HS-5 (cell line): ENCODE results near the gene LONRF2.

Experiments used
- DNase-seq: peaks from one replicate; pipeline ENCODE4 v3.0.0-alpha.2; 2012; ENCODE audit warnings: low read depth

Gene LONRF2

DNA sequence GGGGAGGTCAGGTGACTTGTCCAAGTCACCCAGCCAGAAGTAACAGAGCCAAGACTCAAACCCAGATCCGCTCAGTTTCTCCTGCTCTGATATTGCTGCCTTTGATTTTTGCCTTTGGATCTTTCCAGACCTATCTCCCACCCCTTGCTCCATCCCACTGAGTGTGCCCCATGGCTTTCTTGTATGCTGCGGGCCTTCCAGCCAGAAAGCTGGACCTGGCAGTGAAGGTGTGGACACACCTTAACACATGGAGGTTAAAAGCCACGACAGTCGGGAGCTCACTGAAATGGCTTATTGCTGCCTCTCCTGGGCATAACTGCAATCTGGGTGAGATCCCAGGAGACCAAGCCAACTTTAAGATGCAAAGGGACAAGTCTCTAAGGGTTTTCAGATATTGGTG, 86.7 kb downstream of the LONRF2 start:
- no peak for DNase-seq

DNA sequence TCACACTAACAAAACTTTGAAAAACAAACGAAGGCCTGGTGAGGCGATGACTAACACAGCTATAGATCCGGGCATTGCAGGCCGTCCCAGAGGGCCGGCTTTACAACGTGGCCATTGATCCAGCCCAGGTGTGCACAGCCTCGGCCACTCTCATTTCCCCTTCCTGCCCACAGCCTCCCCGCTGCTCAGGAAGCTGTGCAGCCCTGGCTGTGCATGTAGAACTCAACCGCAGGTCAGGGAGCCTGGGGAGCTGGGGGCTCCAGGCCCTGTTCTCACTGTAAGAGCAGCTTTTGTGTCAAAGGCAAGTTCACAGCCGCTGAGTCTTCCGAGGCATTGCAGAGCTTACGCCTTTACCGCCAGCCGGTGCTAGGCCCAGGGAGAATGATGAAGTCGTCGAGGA, 87.2 kb downstream of the LONRF2 start:
- DNase-seq, result no peak

DNA sequence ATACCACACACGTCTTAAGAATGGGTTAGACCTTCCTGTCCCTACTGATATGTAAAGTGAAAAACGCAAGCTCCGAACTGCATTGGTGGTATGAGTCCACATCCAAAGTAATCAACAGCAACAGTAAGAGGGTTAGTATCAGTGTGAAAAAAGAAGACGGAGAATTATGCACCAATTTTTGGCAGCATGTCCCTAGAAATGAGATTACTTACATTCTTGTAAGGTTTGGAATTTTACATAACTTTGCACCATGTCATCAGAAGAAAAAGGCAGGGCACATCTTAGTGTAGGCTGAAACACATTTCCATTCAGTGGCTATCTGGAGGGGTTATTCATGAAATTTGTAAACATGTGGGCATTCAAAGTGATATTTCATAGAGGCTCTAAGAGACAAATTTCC, 88.2 kb downstream of the LONRF2 start:
- DNase-seq, result peak; percentile 33

DNA sequence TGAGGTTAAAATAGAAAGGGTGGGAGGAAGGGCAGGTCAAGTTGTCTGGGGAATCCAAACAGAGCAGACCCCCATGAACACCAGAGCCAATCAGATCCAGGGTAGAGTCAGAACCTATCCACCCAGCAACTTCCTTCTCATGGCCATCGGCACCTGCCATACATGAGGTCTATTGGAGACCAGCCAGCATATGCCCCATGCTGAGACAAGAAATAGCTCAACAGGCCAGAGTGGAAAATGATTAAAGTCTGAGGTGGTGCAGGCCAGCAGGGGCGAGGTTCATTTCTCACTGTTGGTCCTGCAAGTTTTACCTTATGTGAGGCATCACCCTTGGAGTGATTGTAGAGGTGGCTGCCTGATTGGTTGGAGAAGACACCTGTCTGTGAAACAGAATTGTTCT, 89.2 kb downstream of the LONRF2 start:
- no peak for DNase-seq

DNA sequence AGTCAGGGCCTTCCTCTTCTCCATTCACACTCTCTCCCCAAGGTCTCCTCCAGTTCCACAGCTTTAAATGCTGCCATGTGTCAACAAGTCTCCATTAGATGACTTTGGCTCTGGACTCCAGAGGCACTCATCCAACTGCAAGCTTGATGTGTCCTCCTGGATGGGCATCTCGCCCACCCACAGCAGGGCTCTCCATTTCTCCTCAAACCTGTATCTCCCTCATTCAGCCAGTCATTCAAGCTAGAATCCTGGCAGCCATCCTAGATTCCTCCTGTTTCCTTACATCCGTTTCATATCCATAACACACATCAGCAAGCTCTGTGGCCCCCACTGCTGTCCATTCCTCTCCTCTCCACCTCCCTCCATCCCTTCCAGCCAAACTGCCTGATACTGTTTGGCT, 91.5 kb downstream of the LONRF2 start:
- no peak for DNase-seq

DNA sequence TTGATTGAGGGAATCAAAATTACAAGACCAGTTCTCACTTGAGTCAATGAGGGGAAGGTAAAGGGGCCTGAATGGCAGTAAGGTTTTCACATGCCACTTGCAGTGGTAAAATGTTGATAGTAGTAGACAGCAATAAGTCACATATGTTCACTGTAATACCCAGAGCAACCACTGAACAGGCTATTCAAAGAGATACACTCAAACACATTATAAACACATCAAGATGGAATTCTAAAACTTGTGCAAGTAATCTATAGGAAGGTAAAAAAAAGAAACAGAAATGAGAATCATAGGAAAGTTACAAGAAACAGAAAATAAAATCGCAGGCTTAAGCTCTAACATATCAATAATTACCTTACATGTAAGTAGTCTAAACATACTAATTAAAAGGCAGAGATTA, 93.3 kb downstream of the LONRF2 start:
- DNase-seq, result no peak

DNA sequence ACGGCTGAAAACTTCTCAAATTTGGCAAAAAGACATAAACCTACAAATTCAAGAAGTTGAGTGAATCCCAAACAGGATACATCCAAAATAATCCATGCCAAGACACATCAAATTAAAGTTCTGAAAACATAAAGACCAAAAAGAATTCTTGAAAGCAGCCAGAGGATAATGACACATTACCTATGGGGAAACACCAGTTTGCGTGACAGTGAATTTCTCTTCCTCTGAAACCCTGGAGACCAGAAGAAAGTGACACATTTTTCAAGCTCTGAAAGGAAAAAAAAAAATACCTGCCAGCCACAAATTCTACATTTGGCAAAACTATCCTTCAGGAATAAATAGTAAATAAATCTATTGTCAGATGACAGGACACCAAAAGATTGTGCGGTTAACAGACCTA, 93.9 kb downstream of the LONRF2 start:
- no peak for DNase-seq

DNA sequence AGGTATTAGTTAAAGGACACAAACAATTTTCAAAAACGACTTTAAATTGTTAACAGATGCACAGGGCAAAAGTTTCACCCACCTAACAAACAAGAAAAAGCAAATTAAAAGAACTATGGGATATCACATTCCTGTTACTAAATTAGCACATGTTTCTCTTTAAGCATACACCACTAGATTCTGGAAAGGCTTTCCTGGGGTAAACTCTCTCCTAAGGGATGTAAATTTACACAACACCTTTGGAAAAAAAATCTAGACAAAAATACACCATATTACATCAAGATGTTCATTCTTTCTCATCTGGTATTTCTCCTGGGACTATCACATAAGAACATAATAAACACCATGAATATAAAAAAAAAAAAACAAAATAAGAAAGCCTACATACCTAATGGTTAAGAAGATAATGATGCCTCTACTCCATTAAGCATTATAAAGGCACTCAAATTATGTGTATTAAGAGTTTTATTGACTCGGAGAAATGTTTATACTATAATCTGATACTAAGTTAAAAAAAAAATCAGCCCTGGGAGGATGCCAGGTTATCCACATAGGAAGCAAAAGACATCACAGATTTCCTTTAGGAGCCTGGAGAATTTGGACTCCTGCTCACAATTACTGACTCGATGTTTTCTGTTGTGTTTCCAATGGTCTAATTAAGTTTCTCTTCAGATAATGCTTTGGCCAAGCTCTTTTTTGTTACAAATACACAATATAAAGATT, 97.2 kb downstream of the LONRF2 start:
- DNase-seq, result no peak

DNA sequence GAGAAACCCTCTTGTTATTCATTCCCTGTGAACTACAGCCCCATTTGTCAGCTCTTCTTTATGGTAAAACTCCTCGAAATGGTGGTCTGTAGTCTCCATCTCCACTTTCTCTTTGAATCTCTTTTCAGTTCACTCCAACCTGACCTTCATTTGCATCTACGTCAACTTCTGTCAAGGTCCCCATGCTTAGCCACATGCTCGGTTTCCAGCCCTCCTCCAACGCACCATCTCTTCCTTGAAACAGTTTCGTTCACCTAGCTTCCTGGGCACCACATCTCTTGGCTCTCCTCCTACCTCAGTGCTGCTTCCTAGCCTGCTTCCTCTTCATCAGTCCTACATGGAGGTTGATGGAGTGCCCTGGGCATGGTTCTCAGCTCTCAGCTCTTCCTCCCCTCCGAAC, 98.8 kb downstream of the LONRF2 start:
- DNase-seq, result no peak
